GM10266 (cell line): ENCODE measurements around the gene NFIA.

Experiments
- DNase-seq: peaks from one replicate; pipeline ENCODE4 v3.0.0; 2012; ENCODE audit errors: extremely low spot score
- TF ChIP-seq, protein P1 (sequence below): IDR thresholded peaks from 2 replicates; pipeline ENCODE4 v1.5.1; 2012; ENCODE audit warnings: mild to moderate bottlenecking, low read depth; ENCODE audit not compliant: control insufficient read depth, insufficient read depth; ENCODE audit errors: missing control alignments

Gene NFIA

DNA sequence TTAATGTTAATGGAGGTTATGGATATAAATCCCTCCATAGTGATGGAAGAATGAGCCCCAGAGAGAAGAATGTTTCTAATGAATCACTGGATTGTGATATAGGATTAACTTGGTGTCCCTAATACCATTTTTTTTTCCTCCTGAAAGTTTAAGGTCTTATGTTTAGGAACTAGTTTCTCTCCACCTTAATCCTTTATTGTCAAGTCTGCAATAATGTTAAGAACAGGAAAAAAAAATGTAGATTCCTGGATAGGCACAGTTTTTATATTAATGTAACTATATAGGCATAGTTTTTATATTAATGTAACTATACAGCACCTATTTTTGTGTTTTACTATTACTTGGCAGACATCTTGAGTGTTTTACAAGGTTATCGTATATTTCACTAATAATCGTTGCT lies 34.9 kb downstream of the NFIA start:
- TF ChIP-seq, protein P1, sequence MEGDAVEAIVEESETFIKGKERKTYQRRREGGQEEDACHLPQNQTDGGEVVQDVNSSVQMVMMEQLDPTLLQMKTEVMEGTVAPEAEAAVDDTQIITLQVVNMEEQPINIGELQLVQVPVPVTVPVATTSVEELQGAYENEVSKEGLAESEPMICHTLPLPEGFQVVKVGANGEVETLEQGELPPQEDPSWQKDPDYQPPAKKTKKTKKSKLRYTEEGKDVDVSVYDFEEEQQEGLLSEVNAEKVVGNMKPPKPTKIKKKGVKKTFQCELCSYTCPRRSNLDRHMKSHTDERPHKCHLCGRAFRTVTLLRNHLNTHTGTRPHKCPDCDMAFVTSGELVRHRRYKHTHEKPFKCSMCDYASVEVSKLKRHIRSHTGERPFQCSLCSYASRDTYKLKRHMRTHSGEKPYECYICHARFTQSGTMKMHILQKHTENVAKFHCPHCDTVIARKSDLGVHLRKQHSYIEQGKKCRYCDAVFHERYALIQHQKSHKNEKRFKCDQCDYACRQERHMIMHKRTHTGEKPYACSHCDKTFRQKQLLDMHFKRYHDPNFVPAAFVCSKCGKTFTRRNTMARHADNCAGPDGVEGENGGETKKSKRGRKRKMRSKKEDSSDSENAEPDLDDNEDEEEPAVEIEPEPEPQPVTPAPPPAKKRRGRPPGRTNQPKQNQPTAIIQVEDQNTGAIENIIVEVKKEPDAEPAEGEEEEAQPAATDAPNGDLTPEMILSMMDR: no peak
- no peak for DNase-seq

DNA sequence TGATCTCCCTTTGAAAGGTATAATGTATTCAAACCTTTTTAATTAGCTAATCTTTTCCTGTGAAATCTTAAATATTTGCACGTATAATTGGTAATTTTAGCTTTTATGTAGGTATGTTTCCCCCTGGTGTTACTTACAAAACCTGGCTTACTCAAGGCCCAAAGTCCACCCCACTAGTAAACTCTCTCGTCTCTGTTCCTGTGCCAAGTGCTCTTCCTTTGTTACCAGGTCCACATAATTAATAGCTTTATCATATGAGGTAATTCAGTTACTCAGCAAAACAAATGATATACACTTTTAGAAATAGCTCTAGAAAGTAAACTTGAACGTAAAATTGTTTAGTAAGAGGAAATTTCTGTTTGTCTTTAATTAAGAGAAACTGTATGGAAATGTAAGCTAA lies 36.7 kb downstream of the NFIA start:
- DNase-seq: no peak
- TF ChIP-seq, protein P1: no peak

DNA sequence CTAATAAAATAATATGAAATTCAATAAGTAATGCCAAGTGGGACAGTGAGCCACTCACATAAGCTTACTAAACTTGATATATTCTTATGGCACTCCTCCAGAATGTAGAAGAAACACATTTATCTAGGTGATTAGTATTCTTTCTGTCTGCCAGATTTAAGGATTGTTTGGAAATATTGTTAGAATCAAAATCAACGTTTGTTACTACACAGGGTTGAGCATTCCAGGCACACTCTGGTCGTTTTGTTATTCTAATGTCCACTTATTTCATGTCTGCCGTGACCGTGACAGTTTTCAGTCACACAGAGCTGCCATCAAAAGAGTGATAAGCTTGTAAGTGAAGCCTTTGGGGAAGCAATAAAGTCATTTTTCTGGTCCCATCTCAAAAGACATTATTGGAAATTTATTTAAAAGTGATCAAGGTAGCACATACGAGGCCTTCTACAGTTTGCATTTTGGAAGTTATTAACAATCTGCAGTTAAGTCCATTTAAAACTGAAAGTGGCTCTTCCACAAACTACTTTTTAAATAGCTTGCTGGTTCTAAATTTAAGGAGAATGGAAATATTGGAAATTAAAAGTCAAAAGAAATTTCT lies 38.0 kb downstream of the NFIA start:
- TF ChIP-seq, protein P1: no peak
- no peak for DNase-seq

DNA sequence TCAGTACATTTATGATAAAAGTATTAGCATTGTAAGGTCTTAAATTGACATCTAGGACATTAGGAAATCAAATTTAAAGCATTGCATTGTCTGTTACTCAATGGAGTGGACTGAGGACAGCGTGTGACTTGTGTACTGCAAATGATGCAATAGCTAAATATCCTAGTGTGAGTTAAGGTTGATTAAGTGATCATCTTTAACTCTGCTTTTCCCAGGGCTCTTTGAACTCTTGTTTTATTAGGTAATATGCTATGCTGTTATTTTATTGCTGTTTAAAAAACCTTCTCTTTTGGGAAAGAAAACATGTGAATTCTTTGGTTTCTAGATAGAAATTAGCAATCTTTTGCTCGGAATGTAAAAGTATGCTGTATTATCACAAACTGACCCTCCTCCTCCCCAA lies 38.6 kb downstream of the NFIA start:
- DNase-seq: no peak
- TF ChIP-seq, protein P1: no peak

DNA sequence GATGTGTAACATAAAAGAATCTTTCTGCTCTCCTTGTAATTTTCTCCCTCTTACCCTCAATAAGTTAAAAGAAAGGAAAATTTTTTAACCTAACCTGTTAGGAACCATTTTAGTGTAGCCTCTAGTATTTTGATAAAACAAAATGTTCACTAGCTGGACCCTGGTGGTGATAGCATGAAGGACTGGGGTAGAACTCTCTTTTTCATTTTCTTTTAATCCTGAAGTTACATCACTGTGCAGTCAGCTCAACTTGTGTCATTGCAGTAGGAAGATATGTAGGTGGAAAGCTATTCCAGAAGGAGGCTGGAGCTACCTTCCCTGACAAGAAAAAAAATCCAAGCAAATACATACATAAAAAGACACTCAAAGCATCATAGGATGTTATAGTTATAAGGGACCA lies 39.3 kb downstream of the NFIA start:
- no peak for DNase-seq

DNA sequence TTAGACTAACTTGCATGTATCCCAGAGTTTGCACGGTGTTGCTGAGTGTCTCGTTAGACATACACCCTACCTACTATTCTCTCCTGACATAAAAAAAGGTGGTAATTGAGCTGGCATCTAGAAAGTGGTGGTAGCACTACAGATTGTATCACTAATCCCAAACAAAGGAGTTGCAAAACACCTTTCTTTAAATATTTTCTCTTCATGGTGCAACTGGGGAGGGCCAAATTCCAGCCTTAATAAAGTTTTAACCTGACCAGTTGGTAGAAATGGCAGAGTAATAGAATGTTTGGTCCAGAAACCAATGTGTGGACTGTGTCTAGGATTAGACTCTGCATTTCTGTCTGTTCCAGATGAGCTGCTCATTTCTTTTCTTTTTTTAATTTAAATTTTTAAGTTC lies 40.0 kb downstream of the NFIA start:
- TF ChIP-seq, protein P1: no peak

More for the DNA sequence above, 39.3 kb downstream of the NFIA start:
- TF ChIP-seq, protein P1: no peak

DNA sequence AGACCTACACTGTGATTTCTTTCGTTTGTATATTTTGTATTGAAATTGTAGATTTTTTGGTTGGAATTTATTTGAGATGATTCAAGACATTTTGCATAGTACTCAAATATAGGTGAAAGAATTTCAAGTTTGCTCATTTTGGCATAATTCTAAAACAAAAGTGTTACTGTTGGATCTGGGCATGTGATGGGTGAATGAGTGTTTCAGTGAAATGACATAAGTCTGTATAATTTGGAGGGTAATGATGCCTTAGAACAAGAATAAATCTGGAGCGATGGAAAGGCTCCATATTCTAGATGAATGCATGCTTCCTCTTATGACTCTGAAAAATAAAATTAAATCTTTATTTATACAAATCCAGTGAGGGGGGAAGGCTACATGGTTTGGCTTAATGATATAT lies 41.0 kb downstream of the NFIA start:
- DNase-seq: no peak
- TF ChIP-seq, protein P1: no peak

More for the DNA sequence above, 40.0 kb downstream of the NFIA start:
- no peak for DNase-seq
